ENCODE measurements around the gene KLHL42. TPM values are rescaled to one million over a fixed set of nuclear protein-coding genes. Genes with fewer than 3 reads are reported as not detected.

KLHL42 gene
- total RNA-seq, 1 donor from 2014 or later = 25.0 TPM

DNA sequence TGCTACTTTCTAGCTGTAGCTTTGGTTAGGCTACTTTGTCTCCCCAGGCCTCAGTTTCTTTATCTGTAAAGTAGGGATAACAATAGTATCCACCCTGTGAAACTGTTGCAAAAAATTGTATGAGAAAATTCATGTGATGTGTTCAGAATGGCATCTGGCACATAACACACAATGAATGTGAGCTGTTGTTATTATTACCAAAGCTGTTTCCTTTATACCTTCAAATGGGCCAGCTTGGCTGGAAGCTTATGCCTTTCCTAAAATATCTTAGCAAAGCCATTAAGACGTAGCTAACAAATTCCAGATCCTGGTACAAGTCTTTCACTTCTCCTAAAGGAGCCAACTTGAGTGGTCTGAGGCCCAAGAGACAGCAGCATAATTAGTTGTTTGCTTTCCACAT is 25.2 kb downstream of the KLHL42 start:
- no peak overlapping the region for H3K4me3 ChIP-seq
- no peaks in the 10 kb centered on the region for H3K27me3 ChIP-seq
- no peaks in the 10 kb centered on the region for H3K9me3 ChIP-seq
- H3K4me1 ChIP-seq = no peaks in the 10 kb centered on the region
- ATAC-seq = no peak
- DNase-seq = no peak
- TF ChIP-seq, protein P1, sequence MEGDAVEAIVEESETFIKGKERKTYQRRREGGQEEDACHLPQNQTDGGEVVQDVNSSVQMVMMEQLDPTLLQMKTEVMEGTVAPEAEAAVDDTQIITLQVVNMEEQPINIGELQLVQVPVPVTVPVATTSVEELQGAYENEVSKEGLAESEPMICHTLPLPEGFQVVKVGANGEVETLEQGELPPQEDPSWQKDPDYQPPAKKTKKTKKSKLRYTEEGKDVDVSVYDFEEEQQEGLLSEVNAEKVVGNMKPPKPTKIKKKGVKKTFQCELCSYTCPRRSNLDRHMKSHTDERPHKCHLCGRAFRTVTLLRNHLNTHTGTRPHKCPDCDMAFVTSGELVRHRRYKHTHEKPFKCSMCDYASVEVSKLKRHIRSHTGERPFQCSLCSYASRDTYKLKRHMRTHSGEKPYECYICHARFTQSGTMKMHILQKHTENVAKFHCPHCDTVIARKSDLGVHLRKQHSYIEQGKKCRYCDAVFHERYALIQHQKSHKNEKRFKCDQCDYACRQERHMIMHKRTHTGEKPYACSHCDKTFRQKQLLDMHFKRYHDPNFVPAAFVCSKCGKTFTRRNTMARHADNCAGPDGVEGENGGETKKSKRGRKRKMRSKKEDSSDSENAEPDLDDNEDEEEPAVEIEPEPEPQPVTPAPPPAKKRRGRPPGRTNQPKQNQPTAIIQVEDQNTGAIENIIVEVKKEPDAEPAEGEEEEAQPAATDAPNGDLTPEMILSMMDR (IDR thresholded peaks at IDR 0.05) = no peak
- H3K36me3 ChIP-seq = no peaks in the 10 kb centered on the region
- H3K27ac ChIP-seq = no peak overlapping the region
- intact Hi-C loops (cut with DNase I) = no loop called here

DNA sequence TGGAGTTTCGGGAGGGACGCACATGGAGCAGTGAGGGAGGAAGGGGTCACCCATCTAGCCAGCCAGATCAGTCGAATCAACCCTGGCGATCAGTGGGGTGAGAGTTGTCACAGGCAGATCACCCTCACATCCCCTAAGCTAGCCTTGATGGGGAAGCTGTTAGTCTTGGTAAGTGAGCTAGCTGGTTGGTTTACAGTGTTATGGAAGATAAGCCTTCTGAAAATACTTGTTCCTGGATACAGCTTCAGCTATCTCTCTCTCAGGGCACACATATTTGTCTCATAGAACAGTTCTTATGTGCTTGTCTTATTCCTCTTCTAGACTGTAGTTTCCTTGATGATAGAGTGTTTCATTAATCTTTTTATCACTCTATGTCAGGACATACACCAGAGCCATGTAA is 26.2 kb downstream of the KLHL42 start:
- Histone ChIP-seq H3K9me3 (no peaks in the 10 kb centered on the region), H3K4me3 (no peak overlapping the region), H3K4me1 (no peaks in the 10 kb centered on the region), H3K36me3 (no peaks in the 10 kb centered on the region), H3K27ac (no peak overlapping the region), H3K27me3 (no peaks in the 10 kb centered on the region)
- ATAC-seq (no peak), DNase-seq (no peak)
- TF ChIP-seq, protein P1 (IDR thresholded peaks at IDR 0.05) = no peak
- intact Hi-C loops (cut with DNase I) = no loop called here

DNA sequence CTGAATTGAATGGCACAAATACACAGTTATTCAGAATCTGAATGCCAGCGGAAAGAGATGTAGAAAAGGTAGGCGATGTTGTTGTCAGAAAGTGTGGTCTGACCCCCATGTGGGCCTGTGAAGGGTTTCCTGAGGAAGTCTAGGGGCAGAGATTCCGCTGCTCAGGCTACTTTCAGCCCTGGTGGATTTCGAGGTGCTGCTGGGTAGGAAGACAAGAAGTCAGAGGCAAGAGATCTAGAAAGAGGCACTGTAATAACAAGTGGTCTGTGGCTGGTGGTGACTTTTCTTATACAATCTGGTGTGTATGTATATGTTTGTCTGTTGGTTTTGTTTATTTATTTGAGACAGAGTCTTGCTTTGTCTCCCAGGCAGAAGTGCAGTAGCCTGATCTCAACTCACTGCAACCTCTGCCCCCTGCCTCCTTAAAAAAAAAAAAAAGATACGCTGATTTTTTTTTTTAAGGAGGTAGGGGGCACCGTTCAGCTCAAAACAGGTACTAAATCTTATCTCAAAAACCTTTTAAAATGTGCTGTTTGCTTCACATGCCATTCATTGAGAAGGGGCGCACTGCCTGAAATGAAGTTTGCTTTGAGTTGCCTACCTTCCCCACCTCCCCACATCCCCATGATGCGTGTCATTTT is 27.1 kb downstream of the KLHL42 start:
- Histone ChIP-seq H3K4me1 (no peaks in the 10 kb centered on the region), H3K27ac (no peak overlapping the region), H3K9me3 (no peaks in the 10 kb centered on the region), H3K36me3 (no peaks in the 10 kb centered on the region), H3K4me3 (no peak overlapping the region), H3K27me3 (no peaks in the 10 kb centered on the region)
- DNase-seq (no peak), ATAC-seq (no peak)
- TF ChIP-seq, protein P1 (IDR thresholded peaks at IDR 0.05) = no peak
- intact Hi-C loops (cut with DNase I) = no loop called here

DNA sequence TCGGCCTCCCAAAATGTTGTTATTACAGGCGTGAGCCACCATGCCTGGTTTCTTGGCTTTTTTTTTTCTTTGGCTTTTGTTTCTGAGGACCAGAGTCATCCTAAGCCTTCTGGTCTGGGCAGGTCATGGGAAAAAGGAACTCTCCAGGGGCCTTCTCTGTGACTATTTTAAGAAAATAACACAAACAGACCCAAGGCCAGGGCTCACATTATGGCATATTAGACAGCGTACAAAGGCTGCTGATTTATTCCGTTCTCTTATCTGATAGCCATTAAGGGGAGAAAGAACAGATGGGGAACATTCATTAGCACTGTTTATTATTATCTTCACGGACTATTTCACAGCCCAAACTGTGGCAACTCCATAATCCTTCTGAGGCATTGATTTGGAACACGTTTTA is 28.8 kb downstream of the KLHL42 start:
- Histone ChIP-seq H3K27ac (no peak overlapping the region), H3K9me3 (no peaks in the 10 kb centered on the region), H3K4me1 (no peaks in the 10 kb centered on the region), H3K27me3 (no peaks in the 10 kb centered on the region), H3K4me3 (no peak overlapping the region), H3K36me3 (no peaks in the 10 kb centered on the region)
- no peak for DNase-seq
- TF ChIP-seq, protein P1 (IDR thresholded peaks at IDR 0.05) = no peak
- intact Hi-C loops (cut with DNase I) = no loop called here
- no peak for ATAC-seq

DNA sequence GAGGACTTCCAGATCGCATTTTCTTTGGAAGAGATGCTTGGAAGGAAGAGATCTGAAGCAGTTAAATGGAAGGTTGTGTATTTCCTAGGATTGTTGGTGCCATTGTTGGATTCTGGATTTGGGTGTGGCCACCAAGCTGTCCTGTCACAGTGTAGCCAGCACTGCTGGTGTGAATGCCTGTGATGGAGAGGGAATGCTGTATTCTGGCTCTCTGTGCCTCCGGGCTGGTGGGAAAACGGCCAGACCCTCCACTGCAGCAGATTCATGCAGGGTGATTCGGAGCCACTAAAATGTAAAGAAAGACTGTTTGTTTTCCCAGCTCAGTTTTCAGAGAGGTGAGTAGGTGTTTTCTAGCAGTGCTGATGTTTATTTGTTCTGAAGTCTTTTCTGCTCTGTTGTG is 30.7 kb downstream of the KLHL42 start:
- Histone ChIP-seq H3K27me3 (no peaks in the 10 kb centered on the region), H3K36me3 (no peaks in the 10 kb centered on the region), H3K4me1 (no peaks in the 10 kb centered on the region), H3K27ac (no peak overlapping the region), H3K4me3 (no peak overlapping the region), H3K9me3 (no peaks in the 10 kb centered on the region)
- no peak for DNase-seq
- TF ChIP-seq, protein P1 (IDR thresholded peaks at IDR 0.05) = no peak
- ATAC-seq = no peak
- intact Hi-C loops (cut with DNase I) = no loop called here

DNA sequence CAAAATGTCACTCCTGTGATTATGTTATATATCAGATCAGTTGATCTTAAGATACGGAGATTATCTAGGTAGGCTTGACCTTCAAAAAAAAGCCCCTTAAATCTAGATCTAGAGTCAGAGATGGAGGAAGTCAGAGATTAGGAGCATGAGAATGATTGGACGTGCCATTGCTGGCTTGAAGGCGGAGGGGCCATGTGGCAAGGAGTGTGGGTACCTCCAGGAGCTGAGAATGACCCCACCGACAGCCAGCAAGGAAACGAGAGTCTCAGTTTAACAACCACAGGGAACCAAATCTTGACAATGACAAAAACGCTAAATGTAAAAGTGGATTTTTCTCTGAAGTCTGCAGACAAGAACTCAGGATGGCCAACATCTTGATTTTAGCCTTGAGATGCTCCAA is 32.5 kb downstream of the KLHL42 start:
- Histone ChIP-seq H3K4me1 (no peaks in the 10 kb centered on the region), H3K36me3 (no peaks in the 10 kb centered on the region), H3K27ac (no peak overlapping the region), H3K4me3 (no peak overlapping the region), H3K9me3 (no peaks in the 10 kb centered on the region), H3K27me3 (no peaks in the 10 kb centered on the region)
- TF ChIP-seq, protein P1 (IDR thresholded peaks at IDR 0.05) = no peak
- no peak for DNase-seq
- no peak for ATAC-seq
- intact Hi-C loops (cut with DNase I) = no loop called here
